Measurements from ENCODE around the gene MOB1A. TPM values are rescaled to one million over a fixed set of nuclear protein-coding genes. Genes with fewer than 3 reads are reported as not detected.

MOB1A gene
- total RNA-seq: 102 TPM

GRCh38 chr2:74178211-74179062 lies at the start of gene MOB1A:
TSS of gene MOB1A (minus strand) at chr2:74178879. CDS start at chr2:74178674, 205 bp downstream.

GRCh38 chr2:74198461-74199274 lies 20.0 kb upstream of the MOB1A start, which contains the start of gene MTHFD2:
TSS of gene MTHFD2 (plus strand) at chr2:74198615. CDS start at chr2:74198642, 27 bp downstream.

GRCh38 chr2:74147727-74148456 lies 30.8 kb downstream of the MOB1A start, which contains the start of gene BOLA3:
TSS of gene BOLA3 (minus strand) at chr2:74147912. CDS start at chr2:74147874, 38 bp downstream.

Other genes starting within 250 kb of the MOB1A start
- 29.6 TPM for gene TET3, start 194.0 kb downstream of the MOB1A start, total RNA-seq
- 25.6 TPM for gene BOLA3, start 31.0 kb downstream of the MOB1A start, total RNA-seq
- 19.0 TPM for gene MTHFD2, start 19.7 kb upstream of the MOB1A start, total RNA-seq
- gene SLC4A5, start 164.5 kb upstream of the MOB1A start, total RNA-seq: 36.3 TPM
- 129 TPM for gene DCTN1, start 201.4 kb upstream of the MOB1A start, total RNA-seq
- gene C2orf81, start 242.7 kb upstream of the MOB1A start, total RNA-seq: 3.1 TPM
- 36.8 TPM for gene WDR54, start 242.9 kb upstream of the MOB1A start, total RNA-seq

Measured in camera-type eye (tissue), 1 donor.